K562 (cell line): ENCODE data around the gene RYR3. TPM values are rescaled to one million over a fixed set of nuclear protein-coding genes. Genes with fewer than 3 reads are reported as not detected.

Experiments used
- BRD4 ChIP-seq: fragments of 200-600 bp; sonication (generic); IDR thresholded peaks from 2 replicates; pipeline ENCODE4 v1.6.1; 2017; ENCODE audit warnings: inconsistent platforms
- HMGN3 ChIP-seq: IDR thresholded peaks from 2 replicates; pipeline ENCODE4 v1.6.1; 2011; ENCODE audit warnings: borderline replicate concordance, low read depth, mild to moderate bottlenecking, mixed read lengths, low read length; ENCODE audit not compliant: insufficient read length; ENCODE audit errors: extremely low read depth
- HNRNPK ChIP-seq: fragments of 200-400 bp; formaldehyde crosslinking; IDR thresholded peaks from one replicate; pipeline ENCODE4 v1.6.1; 2018; ENCODE audit warnings: mild to moderate bottlenecking, low read depth, low read length; ENCODE audit not compliant: poor library complexity, severe bottlenecking
- ZNF224 ChIP-seq: sonication (generic); formaldehyde crosslinking; IDR thresholded peaks from 2 replicates; pipeline ENCODE4 v1.8.0; 2022; ENCODE audit warnings: mild to moderate bottlenecking, missing genetic modification reagents
- ZNF3 ChIP-seq: fragments of 250-450 bp; sonication (Bioruptor Pico); IDR thresholded peaks from 2 replicates; pipeline ENCODE4 v1.5.0; 2021; ENCODE audit warnings: mild to moderate bottlenecking, moderate library complexity
- ZNF507 ChIP-seq: conservative IDR thresholded peaks from 2 replicates; pipeline ENCODE4 v1.6.1; 2017; ENCODE audit warnings: missing genetic modification characterization, missing compliant biosample characterization
- polyA plus RNA-seq, 8 experiments: library from polyadenylated mRNA; depleted of rRNA in 4 of 8; stranded (reverse) in 5 of 8; unstranded in 3 of 8; fragments of >200 nt; fragmentation: Nextera tagmentation in 2 of 8; fragmentation: Illumina TruSeq in 1 of 8; extraction: Ambion mirVana in 2 of 8; extraction: Trizol in 1 of 8; gene quantifications; 2 replicates each; pipeline versions ENCODE4 v1.2.1 to v1.2.3, GENCODE V29; 2011 to 2014; ENCODE audit warnings: inconsistent platforms in 1 of 8, missing spikeins in 1 of 8
- total RNA-seq, 7 experiments: library from RNA; depleted of rRNA in 6 of 7; stranded (reverse); fragments of >200 nt in 6 of 7; fragmentation: Illumina TruSeq in 2 of 7; extraction: Trizol in 2 of 7; gene quantifications; 2 replicates each; pipeline versions ENCODE4 v1.2.1 to v1.2.3, GENCODE V29; 2011 to 2021; ENCODE audit warnings: low replicate concordance in 1 of 7
- TF ChIP-seq, protein P1 (sequence below): fragments of 450-650 bp; IDR thresholded peaks from 2 replicates; pipeline ENCODE4 v1.6.1; 2016; ENCODE audit warnings: mild to moderate bottlenecking, moderate library complexity
- TF ChIP-seq, protein P2 (sequence below): sonication (generic); formaldehyde crosslinking; IDR thresholded peaks from 2 replicates; pipeline ENCODE4 v1.9.0; 2022; ENCODE audit warnings: mild to moderate bottlenecking, missing genetic modification reagents

The RYR3 gene
- total and polyA plus RNA-seq, 9 of the 15 experiments (the other 6 are each of a cell fraction or from before 2014, with no cell fraction given): 0.04 TPM; not detected in 8

DNA sequence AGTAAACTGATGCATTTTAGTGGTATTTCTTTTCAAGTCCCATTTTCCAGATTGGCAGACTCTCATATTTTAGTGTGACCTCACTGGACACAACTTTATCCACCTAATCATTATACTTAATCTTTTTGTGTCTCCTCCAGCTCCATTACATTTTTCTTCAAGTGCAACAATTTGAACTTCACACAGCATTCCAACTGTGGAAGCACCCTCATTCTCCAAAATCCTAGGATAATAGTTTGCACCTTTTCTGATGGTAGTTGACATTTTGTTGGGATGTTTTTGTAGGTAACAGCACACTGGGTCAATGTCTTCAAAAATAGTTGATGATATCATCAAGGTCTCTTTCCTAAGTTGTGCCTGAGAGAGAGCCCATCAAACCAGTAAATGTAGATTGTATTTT lies 123.1 kb downstream of the RYR3 start (continued):
- TF ChIP-seq, protein P1, sequence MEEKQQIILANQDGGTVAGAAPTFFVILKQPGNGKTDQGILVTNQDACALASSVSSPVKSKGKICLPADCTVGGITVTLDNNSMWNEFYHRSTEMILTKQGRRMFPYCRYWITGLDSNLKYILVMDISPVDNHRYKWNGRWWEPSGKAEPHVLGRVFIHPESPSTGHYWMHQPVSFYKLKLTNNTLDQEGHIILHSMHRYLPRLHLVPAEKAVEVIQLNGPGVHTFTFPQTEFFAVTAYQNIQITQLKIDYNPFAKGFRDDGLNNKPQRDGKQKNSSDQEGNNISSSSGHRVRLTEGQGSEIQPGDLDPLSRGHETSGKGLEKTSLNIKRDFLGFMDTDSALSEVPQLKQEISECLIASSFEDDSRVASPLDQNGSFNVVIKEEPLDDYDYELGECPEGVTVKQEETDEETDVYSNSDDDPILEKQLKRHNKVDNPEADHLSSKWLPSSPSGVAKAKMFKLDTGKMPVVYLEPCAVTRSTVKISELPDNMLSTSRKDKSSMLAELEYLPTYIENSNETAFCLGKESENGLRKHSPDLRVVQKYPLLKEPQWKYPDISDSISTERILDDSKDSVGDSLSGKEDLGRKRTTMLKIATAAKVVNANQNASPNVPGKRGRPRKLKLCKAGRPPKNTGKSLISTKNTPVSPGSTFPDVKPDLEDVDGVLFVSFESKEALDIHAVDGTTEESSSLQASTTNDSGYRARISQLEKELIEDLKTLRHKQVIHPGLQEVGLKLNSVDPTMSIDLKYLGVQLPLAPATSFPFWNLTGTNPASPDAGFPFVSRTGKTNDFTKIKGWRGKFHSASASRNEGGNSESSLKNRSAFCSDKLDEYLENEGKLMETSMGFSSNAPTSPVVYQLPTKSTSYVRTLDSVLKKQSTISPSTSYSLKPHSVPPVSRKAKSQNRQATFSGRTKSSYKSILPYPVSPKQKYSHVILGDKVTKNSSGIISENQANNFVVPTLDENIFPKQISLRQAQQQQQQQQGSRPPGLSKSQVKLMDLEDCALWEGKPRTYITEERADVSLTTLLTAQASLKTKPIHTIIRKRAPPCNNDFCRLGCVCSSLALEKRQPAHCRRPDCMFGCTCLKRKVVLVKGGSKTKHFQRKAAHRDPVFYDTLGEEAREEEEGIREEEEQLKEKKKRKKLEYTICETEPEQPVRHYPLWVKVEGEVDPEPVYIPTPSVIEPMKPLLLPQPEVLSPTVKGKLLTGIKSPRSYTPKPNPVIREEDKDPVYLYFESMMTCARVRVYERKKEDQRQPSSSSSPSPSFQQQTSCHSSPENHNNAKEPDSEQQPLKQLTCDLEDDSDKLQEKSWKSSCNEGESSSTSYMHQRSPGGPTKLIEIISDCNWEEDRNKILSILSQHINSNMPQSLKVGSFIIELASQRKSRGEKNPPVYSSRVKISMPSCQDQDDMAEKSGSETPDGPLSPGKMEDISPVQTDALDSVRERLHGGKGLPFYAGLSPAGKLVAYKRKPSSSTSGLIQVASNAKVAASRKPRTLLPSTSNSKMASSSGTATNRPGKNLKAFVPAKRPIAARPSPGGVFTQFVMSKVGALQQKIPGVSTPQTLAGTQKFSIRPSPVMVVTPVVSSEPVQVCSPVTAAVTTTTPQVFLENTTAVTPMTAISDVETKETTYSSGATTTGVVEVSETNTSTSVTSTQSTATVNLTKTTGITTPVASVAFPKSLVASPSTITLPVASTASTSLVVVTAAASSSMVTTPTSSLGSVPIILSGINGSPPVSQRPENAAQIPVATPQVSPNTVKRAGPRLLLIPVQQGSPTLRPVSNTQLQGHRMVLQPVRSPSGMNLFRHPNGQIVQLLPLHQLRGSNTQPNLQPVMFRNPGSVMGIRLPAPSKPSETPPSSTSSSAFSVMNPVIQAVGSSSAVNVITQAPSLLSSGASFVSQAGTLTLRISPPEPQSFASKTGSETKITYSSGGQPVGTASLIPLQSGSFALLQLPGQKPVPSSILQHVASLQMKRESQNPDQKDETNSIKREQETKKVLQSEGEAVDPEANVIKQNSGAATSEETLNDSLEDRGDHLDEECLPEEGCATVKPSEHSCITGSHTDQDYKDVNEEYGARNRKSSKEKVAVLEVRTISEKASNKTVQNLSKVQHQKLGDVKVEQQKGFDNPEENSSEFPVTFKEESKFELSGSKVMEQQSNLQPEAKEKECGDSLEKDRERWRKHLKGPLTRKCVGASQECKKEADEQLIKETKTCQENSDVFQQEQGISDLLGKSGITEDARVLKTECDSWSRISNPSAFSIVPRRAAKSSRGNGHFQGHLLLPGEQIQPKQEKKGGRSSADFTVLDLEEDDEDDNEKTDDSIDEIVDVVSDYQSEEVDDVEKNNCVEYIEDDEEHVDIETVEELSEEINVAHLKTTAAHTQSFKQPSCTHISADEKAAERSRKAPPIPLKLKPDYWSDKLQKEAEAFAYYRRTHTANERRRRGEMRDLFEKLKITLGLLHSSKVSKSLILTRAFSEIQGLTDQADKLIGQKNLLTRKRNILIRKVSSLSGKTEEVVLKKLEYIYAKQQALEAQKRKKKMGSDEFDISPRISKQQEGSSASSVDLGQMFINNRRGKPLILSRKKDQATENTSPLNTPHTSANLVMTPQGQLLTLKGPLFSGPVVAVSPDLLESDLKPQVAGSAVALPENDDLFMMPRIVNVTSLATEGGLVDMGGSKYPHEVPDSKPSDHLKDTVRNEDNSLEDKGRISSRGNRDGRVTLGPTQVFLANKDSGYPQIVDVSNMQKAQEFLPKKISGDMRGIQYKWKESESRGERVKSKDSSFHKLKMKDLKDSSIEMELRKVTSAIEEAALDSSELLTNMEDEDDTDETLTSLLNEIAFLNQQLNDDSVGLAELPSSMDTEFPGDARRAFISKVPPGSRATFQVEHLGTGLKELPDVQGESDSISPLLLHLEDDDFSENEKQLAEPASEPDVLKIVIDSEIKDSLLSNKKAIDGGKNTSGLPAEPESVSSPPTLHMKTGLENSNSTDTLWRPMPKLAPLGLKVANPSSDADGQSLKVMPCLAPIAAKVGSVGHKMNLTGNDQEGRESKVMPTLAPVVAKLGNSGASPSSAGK: no peak
- TF ChIP-seq ZNF3 (no peak), ZNF507 (tag) (no peak), BRD4 (no peak), HMGN3 (no peak), ZNF224 (CRISPR knock-in tag) (no peak), HNRNPK (no peak)
- TF ChIP-seq, protein P2, sequence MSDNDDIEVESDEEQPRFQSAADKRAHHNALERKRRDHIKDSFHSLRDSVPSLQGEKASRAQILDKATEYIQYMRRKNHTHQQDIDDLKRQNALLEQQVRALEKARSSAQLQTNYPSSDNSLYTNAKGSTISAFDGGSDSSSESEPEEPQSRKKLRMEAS (CRISPR knock-in tag): no peak
- TF ChIP-seq, all 486 proteins: peak for 0
